ENCODE measurements around the gene GALNT2.

The GALNT2 gene

GRCh38 chr1:230097370-230097769, 30.3 kb downstream of the GALNT2 start:
- DNase-seq = no peak

- DNase-seq = no peak
Measured at GRCh38 chr1:230098723-230099122, 31.7 kb downstream of the GALNT2 start.

DNA sequence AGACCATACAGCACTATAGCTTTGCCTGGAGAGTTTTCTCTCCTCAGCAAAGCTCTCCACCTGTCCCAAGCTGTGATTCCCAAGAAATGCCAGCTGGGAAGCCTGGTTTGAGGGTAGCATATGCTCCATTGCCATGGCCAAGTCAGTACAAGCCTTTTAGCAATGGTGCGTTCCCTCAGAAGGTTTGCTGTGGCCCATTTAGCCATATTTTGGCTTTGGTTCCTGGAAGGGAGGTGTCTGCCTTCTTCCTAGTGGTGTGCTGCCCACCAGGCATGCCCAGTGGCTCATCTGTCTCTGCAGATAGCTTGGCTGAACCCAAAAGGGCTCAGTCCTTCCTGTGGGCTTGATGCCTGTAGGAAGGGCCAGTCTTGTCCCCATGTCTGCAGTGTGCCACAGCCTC, 32.4 kb downstream of the GALNT2 start:
- no peak for DNase-seq

DNA sequence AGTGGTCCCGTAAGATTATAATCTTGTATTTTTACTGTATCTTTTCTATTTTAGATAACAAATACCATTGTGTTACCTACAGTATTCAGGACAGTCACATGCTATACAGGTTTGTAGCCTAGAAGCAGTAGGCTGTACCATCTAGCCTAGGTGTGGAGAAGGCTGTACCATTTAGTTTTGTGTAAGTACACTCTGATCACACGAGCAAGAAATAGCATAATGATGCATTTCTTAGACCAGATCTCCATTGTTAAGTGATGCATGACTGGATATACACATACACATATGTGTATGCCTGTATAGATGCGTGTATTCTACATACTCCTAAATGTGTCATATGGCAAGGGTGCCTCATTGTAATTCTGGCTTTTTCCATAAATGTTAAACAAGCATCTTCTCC, 33.9 kb downstream of the GALNT2 start:
- no peak for DNase-seq

GRCh38 chr1:230101556-230101955, 34.5 kb downstream of the GALNT2 start:
- no peak for DNase-seq

- no peak for DNase-seq
Measured at GRCh38 chr1:230102046-230102445, 35.0 kb downstream of the GALNT2 start.

GRCh38 chr1:230102472-230102871, 35.4 kb downstream of the GALNT2 start:
- no peak for DNase-seq

DNA sequence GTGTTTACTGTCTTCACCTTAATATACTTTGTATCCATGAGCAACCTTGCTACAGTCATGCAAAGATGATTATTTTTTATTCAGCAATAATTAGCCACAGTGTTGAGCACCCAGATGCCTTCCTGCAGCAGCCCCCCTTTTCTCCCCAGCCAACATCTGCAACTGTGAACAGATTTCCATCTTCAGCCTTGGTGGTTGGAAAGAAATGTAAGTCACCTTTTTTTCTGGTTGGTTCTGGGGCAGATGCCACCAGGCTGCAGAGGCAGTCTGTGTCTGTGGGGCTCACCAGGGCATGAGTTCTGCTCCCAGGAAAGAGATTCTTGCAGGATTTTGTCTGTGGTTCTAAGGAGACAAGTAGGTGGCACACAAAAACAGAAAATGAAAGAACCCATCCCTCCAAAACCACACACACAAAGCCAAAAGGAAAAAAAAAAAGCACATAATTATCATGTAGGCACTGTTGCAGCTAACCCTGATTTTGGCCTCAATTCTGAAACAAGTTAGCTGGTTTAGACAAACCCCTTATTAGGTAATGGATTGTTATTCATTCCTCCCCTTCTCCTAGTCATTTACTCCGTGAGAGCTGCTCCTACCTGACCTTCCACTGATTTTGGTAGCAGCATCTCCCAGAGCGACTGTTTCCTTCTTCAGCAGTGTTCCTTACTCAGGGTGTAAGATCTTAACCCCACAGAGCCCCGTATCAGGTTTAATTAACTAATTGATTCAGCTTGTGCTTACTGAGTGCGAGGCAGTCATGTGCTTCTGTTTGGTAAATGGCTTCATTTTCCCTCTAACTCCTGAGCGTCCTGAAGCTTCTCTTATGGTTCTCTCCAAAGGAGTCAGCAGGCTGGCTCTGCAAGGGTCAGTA, 36.5 kb downstream of the GALNT2 start:
- no peak for DNase-seq

DNA sequence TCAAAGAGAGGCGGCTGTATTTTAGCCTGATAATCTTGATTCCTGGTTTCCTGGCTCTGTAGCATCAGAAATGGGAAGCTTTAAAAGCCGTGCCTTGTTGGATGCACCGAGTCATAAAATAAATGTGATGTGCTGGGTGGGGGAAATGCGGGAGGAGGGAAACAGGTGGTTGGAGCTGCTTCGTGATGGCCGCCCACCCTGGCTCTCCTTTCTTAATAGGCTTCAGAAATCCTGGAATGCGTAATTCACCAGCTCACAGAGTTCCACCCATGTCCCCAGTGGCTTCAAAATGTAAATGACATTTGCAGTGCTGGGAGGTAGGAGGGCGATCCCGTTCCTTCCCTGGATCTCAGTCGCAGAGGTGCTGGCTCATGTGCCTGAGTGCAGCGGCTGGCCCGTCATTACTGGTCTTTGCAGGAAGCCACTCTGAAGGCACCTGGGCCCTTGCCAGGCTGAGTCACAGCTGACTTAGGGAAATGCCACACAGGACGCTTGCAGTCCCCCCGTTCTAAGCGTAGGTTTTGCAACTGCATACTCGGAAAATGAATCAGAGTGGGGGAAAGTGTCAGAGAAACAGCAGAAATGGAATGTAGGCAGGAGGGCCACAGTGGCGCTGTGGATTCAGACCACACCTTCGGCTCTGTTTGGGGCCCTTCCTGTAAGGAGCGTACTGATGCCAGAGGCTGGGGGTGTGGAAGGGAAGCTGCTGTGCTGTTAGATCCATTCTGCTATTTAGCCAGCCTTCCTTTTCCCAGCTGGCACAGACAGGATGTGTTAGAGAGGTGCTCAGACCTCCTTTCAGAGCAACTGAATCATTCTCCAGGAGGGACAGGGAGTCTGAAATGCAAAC, 37.6 kb downstream of the GALNT2 start:
- DNase-seq = peak; percentile 79

GRCh38 chr1:230105245-230105753, 38.3 kb downstream of the GALNT2 start:
- no peak for DNase-seq

GRCh38 chr1:230105754-230106625, 39.0 kb downstream of the GALNT2 start:
- no peak for DNase-seq

DNA sequence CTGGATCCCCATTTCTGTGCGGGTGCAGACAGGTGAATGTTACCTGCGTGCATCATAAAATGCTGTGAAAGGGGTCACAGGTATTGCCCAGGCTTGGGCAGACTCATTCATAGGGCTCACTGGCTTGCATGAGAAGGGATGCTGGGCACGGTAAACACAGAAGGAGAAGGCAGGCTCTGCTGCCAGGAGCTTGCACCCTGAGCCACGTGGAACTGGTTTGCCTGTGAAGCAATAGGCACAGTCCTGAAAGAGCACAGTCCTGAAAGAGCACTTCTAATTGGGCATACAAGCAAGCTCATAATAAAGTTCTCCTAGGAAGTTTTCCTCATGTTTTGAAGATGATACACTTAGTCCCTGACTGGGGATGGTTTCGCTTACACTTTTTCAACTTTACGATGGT, 40.9 kb downstream of the GALNT2 start:
- no peak for DNase-seq

DNA sequence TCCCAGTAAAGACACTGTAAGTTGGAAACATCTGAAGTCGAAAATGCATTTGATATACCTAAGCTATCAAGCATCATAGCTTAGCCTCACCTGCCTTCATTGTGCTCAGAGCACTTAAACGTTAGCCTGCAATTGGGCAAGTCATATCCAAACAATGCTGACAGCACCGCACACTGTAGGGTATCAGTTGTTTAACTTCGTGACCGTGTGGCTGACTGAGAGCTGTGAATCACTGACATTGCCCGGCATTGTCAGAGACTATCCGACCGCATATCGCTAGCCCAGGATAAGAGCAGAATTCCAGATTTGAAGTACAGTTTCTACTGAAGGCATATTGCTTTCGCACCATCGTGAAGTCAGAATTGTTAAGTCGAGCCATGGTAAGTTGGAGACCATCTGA, 41.5 kb downstream of the GALNT2 start:
- DNase-seq = no peak

GRCh38 chr1:230109066-230109465, 42.0 kb downstream of the GALNT2 start:
- no peak for DNase-seq

DNA sequence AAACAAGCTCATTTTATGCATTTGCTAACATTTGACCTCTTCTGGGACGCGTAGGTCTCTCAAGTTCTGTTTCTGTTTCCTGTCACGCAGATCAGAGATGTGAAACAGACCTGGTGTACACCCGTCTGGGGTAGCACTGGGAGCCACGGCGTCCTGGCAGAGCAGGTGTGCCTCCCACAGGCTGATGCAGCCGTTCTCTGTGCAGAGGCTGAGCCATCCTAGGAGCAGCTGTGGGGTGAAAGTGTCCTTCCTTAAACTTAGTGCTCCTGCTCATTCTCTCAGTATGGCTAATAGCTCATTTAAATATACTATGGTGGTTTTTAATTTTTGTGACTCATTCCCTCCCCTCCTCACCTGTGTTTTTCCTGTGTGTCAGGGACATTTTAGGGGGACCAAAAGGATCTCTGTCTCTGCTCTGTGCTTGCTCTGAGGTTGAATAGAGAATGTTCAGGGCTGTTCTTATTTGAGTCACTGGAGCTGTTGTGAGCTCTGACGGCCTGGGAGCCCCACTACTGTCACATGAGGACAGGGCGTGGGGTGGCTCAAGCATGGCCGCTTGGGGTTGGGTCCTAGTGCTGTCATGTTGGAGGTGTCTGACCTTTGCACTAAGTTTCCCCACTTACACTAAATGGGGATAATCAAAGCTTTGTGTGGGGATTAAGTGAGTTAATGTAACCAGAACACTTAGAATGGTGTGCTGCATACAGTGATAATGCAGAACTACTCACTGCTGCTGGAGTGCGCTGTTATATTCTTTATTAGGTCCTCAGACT, 43.0 kb downstream of the GALNT2 start:
- peak; percentile 77 for DNase-seq

DNA sequence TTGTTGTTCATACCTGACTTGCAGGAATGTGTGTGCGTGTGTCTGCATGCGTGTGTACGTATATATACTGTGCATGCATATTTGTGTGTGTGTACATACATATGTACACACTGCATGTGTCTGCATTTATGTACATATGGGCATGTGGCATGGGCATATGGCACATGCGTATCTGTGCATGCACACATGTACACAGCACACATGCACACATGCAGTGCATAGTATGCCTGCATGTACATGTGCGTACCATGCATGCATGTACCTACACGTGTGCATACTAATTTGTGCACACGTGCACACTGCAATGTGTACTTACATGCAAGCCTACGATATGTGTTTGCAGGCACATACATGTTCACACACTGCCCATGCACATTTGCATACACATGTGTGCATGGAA, 43.9 kb downstream of the GALNT2 start:
- DNase-seq = no peak

DNA sequence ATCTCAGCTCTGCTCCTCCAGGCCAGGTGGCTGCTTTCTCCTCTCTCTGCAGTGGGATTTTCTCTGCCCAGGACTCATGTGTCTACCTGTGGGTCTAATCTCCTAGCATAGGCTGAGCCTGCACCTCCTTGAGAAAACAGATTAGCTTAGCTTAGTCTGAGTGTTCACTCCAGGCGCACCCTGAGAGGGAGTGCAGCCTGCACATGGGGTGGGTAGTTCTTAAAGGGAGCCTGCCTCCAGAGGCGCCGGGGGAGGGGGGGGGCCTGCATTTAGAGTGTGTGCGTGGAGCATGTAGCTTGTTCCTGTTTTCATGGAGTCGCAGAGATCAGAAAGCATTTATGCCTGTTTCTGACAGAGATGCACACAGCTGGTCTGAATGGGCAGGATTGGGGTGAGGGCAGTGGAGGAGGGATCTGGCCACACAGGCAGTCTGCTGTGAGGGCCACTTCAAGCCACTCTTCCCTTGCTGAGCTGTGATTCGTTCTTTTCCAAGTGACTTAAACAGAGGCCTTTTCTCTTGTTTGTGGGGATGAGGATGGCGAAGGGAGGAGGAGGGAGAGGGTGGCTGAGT, 45.2 kb downstream of the GALNT2 start:
- no peak for DNase-seq

DNA sequence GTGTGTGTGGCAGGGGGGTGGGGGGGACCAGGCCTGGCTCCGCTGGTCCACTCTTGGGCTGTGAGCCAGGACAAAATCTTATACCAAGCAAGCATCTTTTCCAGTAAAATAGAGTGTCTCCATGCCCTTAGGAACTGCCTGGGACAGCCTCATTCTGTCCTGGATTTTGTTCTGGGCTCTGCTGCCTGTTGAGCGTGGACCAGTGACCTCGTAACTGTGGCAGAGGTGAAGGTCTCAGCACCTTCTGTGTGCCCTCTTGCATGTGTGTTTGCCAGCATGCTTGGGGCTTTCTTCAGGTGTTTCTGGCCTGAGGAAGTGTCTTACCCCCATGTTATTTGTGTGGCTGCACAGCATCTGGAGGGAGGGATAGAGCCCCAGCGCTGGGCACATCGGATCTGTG, 45.7 kb downstream of the GALNT2 start:
- DNase-seq = no peak

GRCh38 chr1:230113235-230113592, 46.2 kb downstream of the GALNT2 start:
- DNase-seq = no peak

GRCh38 chr1:230113593-230114236, 46.7 kb downstream of the GALNT2 start:
- no peak for DNase-seq

GRCh38 chr1:230114237-230114651, 47.2 kb downstream of the GALNT2 start:
- no peak for DNase-seq
